ENCODE results near the gene C19orf25. TPM values are rescaled to one million over a fixed set of nuclear protein-coding genes. Genes with fewer than 3 reads are reported as not detected.

C19orf25 gene
- polyA plus RNA-seq, 1 donor from 2014 or later, result 80.2 TPM

DNA sequence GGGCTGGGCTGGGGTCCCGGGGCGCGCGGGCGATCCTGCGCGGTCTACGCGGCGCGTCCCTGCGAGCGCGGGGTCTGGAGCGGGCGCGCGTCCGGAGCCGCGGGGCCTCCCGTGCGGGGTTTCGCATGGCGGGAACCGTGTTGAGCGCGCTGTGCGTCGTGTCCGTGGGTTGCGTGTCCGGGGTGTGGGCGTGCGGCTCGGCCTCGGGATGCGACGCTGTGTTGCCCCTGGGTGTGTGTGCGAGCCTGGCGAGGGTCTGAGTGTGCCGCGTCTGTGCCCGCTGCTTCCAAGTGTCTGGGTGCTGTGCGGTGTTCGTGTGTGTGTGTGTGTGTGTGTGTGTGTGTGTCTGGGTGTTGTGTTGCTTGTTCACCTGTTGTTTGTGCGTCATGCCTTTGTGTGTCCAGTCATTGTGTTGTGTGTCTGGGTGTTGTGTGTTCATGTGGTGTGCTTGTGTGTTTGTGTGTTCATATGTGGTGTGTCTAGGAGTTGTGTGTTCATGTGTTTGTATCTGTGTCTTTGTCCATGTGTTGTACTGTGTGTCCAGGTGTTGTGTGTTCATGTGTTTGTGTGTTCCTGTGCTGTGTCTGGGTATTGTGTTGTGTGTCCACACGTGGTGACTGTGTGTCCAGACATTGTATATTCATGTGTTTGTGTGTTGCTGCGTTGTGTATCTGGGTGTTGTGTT lies 45.4 kb upstream of the C19orf25 start:
- Histone ChIP-seq H3K4me2 (ENCODE audit: low read length) (no peak overlapping the region), H4K20me1 (ENCODE audit: insufficient read depth) (no peaks in the 10 kb centered on the region), H3K9me3 (ENCODE audit: low read length) (no peaks in the 10 kb centered on the region), H3K4me3 (ENCODE audit: low read length) (peak overlapping the region; percentile 59), H3F3A (ENCODE audit: insufficient read depth, low read length, poor library complexity, severe bottlenecking) (no peaks in the 10 kb centered on the region), H3K79me2 (replicated peaks; ENCODE audit: insufficient read depth, low read length) (no peaks in the 10 kb centered on the region), H3K27ac (ENCODE audit: low read length) (no peak overlapping the region), H2AFZ (ENCODE audit: low read depth, low read length) (no peak overlapping the region), H3K27me3 (ENCODE audit: insufficient read depth, low read depth, low read length) (peaks cover 24% of the 10 kb centered on the region), H3K9me2 (ENCODE audit: insufficient read depth, low read length) (no peaks in the 10 kb centered on the region), H3K36me3 (ENCODE audit: insufficient read depth, low read length) (no peaks in the 10 kb centered on the region), H3K9ac (ENCODE audit: low read length) (peak overlapping the region; percentile 23)
- TF ChIP-seq, protein P1, sequence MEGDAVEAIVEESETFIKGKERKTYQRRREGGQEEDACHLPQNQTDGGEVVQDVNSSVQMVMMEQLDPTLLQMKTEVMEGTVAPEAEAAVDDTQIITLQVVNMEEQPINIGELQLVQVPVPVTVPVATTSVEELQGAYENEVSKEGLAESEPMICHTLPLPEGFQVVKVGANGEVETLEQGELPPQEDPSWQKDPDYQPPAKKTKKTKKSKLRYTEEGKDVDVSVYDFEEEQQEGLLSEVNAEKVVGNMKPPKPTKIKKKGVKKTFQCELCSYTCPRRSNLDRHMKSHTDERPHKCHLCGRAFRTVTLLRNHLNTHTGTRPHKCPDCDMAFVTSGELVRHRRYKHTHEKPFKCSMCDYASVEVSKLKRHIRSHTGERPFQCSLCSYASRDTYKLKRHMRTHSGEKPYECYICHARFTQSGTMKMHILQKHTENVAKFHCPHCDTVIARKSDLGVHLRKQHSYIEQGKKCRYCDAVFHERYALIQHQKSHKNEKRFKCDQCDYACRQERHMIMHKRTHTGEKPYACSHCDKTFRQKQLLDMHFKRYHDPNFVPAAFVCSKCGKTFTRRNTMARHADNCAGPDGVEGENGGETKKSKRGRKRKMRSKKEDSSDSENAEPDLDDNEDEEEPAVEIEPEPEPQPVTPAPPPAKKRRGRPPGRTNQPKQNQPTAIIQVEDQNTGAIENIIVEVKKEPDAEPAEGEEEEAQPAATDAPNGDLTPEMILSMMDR (IDR thresholded peaks at IDR 0.05; ENCODE audit: poor library complexity, severe bottlenecking), result no peak
- TF ChIP-seq SMC3 (conservative IDR thresholded peaks at IDR 0.05; ENCODE audit: poor library complexity) (no peak), POLR2AphosphoS5 (IDR thresholded peaks at IDR 0.05) (no peak), EZH2 (IDR thresholded peaks at IDR 0.05; ENCODE audit: borderline replicate concordance, insufficient read depth, low read length, poor library complexity, severe bottlenecking) (no peak), TAF1 (IDR thresholded peaks at IDR 0.05; ENCODE audit: low read depth) (no peak), EP300 (conservative IDR thresholded peaks at IDR 0.05; ENCODE audit: poor library complexity, severe bottlenecking) (no peak), RAD21 (conservative IDR thresholded peaks at IDR 0.05) (no peak), MXI1 (conservative IDR thresholded peaks at IDR 0.05; ENCODE audit: poor library complexity, severe bottlenecking) (no peak)
- TF ChIP-seq, protein P2, sequence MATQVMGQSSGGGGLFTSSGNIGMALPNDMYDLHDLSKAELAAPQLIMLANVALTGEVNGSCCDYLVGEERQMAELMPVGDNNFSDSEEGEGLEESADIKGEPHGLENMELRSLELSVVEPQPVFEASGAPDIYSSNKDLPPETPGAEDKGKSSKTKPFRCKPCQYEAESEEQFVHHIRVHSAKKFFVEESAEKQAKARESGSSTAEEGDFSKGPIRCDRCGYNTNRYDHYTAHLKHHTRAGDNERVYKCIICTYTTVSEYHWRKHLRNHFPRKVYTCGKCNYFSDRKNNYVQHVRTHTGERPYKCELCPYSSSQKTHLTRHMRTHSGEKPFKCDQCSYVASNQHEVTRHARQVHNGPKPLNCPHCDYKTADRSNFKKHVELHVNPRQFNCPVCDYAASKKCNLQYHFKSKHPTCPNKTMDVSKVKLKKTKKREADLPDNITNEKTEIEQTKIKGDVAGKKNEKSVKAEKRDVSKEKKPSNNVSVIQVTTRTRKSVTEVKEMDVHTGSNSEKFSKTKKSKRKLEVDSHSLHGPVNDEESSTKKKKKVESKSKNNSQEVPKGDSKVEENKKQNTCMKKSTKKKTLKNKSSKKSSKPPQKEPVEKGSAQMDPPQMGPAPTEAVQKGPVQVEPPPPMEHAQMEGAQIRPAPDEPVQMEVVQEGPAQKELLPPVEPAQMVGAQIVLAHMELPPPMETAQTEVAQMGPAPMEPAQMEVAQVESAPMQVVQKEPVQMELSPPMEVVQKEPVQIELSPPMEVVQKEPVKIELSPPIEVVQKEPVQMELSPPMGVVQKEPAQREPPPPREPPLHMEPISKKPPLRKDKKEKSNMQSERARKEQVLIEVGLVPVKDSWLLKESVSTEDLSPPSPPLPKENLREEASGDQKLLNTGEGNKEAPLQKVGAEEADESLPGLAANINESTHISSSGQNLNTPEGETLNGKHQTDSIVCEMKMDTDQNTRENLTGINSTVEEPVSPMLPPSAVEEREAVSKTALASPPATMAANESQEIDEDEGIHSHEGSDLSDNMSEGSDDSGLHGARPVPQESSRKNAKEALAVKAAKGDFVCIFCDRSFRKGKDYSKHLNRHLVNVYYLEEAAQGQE (IDR thresholded peaks at IDR 0.05; ENCODE audit: borderline replicate concordance), result no peak

DNA sequence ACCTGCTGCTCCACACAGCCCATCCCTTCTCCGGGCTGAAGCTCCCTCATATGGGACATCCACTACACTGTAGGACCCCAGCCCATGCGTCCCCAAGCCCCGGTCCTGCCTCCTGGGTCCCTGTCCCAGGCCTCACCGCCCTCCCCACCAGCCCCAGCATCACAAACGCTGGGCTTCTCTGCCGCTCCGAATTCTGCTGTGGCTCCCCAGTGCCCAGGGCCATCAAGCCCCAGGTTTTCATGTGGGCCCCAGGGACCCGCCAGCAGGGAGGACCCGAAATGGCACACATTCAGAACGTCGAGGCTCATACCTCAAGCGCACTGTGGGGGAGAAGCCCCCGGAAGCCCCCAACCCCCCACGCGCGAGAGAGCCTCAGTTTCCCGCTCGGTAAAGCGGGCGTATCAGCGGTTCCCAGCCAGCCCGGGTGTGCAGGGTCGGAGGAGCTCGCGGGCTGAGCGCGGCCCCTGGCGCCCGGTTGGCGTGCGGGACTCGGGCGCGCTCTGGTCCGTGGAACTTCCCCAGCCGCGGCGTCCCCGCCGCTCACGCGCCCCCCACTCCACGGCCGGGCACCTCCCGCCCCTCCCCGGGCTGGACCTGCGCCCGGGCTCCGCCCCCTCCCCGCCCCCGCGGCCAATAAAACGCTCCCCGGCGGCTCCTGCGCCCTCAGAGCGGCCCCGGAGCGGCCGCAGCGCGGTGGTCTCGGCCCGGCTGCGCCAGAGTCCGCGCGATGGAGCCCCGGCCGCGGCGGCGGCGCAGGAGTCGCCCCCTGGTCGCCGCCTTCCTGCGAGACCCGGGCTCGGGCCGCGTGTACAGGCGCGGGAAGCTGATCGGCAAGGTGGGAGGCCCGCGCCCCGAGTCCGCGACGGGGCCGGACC lies 44.6 kb upstream of the C19orf25 start, which contains the start of gene PLK5:
PLK5 (plus strand) TSS at position 666 of the 875 bp plus-strand sequence. CDS start 2,920 bp downstream, outside the sequence.
- Histone ChIP-seq H3K36me3 (ENCODE audit: insufficient read depth, low read length) (no peaks in the 10 kb centered on the region), H3K79me2 (replicated peaks; ENCODE audit: insufficient read depth, low read length) (no peaks in the 10 kb centered on the region), H4K20me1 (ENCODE audit: insufficient read depth) (no peaks in the 10 kb centered on the region), H3K4me2 (ENCODE audit: low read length) (no peak within 1 kb of the TSS), H3K27me3 (ENCODE audit: insufficient read depth, low read depth, low read length) (peaks cover 24% of the 10 kb centered on the region), H3K4me3 (ENCODE audit: low read length) (peak within 1 kb of the TSS; percentile 59), H3K9ac (ENCODE audit: low read length) (peak within 1 kb of the TSS; percentile 23), H3K9me3 (ENCODE audit: low read length) (no peaks in the 10 kb centered on the region), H2AFZ (ENCODE audit: low read depth, low read length) (no peak within 1 kb of the TSS), H3K9me2 (ENCODE audit: insufficient read depth, low read length) (no peaks in the 10 kb centered on the region), H3K27ac (ENCODE audit: low read length) (no peak within 1 kb of the TSS), H3F3A (ENCODE audit: insufficient read depth, low read length, poor library complexity, severe bottlenecking) (no peaks in the 10 kb centered on the region)
- no peak for TF ChIP-seq EZH2 (IDR thresholded peaks at IDR 0.05; ENCODE audit: borderline replicate concordance, insufficient read depth, low read length, poor library complexity, severe bottlenecking)
- TF ChIP-seq RAD21 (conservative IDR thresholded peaks at IDR 0.05), result no peak
- no peak for TF ChIP-seq EP300 (conservative IDR thresholded peaks at IDR 0.05; ENCODE audit: poor library complexity, severe bottlenecking)
- TF ChIP-seq, protein P2 (IDR thresholded peaks at IDR 0.05; ENCODE audit: borderline replicate concordance), result no peak
- no peak for TF ChIP-seq SMC3 (conservative IDR thresholded peaks at IDR 0.05; ENCODE audit: poor library complexity)
- TF ChIP-seq TAF1 (IDR thresholded peaks at IDR 0.05; ENCODE audit: low read depth), result no peak
- TF ChIP-seq MXI1 (conservative IDR thresholded peaks at IDR 0.05; ENCODE audit: poor library complexity, severe bottlenecking), result no peak
- no peak for TF ChIP-seq POLR2AphosphoS5 (IDR thresholded peaks at IDR 0.05)
- TF ChIP-seq, protein P1 (IDR thresholded peaks at IDR 0.05; ENCODE audit: poor library complexity, severe bottlenecking), result no peak
